ENCODE measurements around the gene CCSER1.

GRCh38 chr4:90189178-90189577 is 62.0 kb downstream of the CCSER1 start:
- TF ChIP-seq POLR2A (IDR thresholded peaks at IDR 0.05) = no peak
- no peak for TF ChIP-seq CTCF (IDR thresholded peaks at IDR 0.05)
- no peak for TF ChIP-seq POLR2AphosphoS5 (IDR thresholded peaks at IDR 0.05)
